T1000 (cell line): ENCODE data around the gene NOTCH3.

Experiments
- DNase-seq: peaks from one replicate; lab custom pipeline; 2025; ENCODE audit warnings: mixed read lengths; lab: John Stamatoyannopoulos, UW

Gene NOTCH3

DNA sequence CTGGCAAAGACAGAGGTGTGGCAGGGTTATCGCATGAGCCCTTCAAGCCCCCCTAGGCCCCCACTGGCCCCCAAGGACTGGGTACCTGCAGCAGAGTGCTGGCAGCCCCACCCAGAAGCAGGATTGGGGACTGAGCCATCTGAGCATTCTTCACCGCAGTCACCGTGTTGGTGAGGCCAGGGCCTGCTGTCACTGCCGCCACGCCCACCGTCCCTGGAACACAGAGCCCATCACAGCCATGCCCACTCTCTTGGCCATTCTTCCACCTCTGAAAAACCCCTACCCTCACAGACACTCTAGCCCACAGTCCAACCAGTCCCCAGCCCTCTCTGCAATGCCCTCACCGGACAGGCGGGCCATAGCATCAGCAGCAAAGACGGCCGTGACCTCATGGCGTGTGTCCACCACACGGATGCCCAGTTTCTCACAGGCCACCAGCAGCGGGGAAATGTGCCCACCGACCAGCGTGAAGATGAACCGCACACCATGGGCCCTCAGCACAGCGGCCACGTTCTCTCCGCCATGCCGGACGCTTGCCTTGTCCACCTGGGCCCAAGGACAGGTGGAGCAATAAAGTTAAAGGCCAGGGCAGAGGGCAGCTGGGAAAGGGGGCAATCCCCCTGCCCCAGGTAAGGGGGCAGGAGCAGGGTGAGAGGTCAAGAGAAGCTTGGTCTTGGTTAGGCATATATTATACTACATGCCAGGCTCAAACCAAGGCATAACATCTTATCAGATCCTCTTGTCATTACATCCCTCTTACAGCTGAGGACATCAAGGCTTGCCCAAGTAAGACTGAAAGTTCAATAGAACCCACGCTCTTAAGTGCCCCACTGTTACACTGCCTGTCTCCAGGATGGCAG lies 77.5 kb downstream of the NOTCH3 start:
- no peak for DNase-seq

DNA sequence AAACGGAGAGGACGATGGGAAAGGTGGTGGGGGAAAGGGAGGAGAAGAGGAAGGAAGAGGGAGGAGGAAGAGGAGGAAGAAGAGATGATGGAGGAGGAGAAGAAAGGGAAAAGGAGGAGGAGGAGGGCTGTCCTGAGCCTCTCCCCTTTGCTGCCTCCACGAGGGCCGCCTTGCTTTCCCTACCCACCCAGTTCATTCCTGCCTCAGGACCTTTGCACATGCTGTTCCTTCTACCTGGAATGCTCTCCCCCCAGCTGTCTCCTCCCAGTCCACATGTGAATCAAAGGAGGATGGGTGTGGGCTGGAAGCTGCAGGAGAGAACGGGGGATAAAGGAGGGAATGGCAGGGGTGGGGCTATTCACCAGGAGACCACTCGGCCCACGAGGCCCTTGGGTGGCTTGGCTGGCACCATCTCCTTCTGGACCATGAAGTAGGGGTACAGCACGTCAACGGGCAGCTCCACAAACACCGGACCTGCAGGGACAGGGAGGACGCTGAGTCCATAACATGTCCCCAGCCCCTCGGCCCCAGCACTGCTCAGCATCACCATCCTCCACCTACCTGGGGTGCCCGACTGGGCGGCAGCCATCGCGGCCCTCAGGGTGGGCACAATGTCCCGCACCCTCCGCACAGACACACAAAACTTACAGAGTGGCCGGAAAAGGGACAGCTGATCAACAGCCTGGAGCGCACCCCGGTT lies 78.3 kb downstream of the NOTCH3 start:
- no peak for DNase-seq

DNA sequence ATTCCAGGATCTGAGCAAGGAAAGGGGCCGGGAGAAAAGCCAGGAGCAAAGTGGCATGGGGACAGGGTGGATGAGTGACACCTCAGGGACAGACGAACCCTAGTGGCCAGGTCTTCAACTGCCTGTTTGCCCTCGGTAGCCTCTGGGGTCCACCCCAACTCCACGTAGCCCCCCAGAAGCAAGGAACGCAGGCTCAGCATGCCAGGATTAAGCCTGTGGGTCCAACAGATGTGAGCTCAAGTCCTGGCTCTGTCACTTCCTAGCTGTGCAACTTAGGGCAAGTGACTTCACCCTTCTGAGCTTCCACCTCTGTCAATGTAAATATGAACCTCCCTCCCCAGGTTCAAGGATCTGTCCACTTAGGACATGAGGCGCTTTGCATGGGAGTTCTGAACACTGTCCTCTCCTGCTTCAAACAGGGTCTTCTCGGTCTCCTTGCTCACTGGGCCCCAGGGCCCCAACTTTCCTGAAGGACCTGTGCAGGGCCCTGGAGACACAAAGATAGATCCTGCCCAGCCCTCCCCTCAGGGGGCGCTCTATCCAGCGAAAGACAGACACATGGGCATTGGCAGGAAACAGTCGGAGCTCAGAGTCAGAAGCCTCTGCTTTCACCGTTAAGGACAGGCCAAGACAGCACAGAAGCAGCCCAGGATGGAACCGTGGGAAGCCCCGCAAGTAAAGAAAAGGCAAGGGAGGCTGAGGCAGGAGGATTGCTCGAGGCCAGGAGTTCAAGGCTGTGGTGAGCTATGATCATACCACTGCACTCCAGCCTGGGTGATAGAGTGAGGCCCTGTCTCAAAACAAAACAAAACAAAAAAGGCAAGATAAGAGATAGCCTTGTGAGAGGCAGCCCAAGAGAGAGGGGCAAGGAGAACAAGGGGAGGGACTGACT lies 80.4 kb downstream of the NOTCH3 start:
- DNase-seq = no peak

DNA sequence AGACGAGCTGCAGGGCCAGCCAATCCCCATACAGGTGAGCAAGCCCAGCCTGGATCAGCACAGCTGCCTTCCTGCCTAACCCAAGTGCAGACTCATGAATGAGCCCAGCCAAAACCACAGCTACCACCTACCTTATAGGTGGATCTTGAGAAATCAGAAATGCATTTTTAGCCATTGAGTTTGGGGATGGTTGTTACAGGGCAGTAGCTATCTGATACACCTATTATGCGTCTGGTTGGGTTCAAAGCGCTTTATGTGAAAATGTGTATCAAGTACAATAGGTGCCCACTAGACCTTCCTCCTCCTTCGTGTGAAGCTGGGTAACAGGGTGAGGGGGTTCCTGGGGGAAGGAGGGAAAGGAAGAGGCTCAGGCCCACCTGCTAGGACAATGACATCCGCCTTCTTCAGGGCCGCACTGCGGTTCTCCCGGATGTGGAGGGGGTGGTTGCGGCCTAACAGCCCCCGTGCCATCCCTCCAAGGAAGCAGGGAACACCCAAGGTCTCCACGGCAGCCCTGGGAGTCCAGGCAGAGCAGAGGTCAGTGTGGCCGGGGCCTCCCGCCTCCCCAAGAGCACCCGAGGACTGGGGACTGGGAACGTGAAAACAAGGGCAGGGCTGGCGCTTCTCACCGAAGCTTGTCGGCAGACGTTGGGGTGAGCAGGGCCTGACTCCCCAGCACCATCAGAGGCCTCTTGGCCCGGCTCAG lies 81.9 kb downstream of the NOTCH3 start:
- DNase-seq = no peak

DNA sequence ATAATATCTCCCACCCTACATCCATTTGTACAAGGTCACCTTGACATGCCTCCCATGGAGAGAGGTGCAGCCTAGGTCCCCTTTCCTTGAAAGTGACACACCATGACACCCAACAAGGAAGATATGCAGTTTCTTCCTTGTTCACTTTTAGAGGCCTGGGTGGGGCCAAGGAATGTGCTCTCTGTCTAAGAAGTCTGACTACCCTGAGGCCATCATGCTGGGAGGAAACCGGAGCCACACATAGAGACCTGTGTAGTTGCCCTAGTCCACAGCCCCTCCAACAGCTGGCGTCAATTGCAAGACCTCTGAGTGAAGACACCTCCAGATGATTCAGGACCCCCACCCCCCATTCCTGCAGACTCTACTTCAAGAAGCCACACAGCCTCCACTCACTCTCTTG lies 82.5 kb downstream of the NOTCH3 start:
- no peak for DNase-seq

DNA sequence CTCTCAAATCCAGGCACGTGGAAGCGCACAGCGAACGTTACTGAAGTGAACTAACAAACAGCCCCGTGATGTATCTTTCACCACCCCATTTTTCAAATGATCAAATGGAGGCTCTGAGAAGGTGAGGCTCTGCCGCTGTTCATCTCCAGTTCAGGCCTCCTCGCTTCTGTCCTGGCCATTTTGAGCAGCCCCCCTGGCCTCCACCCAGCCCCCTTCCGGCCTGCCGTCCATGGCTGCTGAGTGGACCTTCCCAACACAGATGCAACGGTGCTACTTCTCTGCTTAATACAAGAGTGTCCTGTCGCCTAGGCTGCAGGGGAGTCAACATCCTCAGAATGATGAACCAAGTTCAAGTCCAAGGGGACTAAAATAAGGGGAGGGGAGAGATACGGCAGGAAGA lies 83.9 kb downstream of the NOTCH3 start:
- no peak for DNase-seq

DNA sequence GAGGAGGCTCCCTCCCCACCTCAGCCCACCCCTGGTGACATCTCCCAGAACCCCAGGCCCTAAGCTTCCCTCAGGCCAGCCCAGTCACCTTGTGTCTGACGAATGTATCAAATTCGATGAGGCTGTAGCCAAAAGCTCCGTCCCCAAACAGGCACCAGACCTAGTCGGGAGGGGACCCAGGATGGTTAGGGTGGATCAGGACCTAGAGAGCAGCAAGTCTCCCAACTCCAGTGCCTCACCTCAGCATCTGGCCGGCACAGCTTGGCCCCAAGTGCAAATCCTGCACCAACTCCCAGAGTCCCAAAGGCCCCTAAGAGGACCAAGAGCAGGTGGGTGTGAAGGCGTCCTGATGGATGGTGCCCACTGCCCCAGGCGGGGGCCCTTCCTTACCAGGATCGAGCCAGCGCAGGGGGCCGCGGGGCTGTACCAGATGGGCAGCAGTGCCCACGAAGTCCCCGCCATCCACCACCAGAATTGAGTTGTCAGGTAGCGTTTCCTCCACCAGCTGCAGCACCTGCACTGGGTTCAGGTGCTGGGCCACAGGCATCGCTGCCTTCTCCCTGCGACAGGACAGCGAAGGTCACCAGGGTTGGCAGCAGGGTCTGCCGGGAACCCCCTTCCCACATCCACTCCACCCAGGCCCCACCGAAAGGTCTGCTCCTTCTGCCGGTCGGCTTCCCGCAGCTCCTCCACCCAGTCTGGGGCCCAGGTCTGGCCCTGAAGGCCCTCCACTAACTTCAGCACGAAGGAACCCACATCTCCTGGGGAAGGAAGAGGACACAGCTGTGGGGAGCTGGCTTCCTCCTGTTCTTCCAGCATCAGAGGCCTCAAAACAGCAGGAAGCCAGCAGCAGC lies 84.8 kb downstream of the NOTCH3 start:
- DNase-seq = no peak

DNA sequence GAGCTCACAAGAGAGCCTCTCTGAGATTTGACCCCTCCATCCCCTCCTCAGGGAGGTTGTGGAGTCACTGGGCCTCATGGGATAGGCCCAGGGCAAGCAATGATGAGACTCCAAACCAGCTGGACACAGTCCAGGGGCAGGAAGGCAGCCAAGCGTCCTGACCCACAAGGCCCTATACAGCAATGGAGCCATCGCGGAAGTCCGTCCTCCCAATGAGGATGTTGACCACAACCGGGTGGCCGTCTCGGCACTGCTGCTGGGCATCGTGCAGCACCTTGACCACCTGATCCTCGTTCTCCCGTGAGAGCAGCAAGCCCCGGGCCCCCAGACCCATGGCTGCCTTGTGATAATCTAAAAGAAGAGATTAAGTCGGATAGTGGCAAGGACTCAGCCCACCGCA lies 85.7 kb downstream of the NOTCH3 start:
- no peak for DNase-seq

DNA sequence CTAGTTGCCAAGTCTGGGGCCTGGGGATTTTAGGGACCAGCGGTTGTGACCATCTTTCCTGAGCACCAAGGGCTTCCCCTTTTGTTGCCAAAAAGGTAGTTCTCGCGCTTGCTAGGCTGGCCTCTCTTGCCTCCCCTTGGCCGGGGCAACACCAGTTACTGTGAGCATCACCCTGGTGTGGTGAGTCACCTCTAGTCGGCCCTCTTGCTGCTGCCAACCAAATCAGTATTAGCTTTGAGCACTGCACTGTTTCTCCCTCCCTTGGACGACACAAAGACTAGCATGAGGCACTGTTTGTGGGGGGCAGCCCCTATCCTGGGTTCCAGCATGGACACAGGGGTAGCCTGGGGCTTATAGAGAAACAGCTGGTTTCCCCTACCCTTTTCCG lies 86.6 kb downstream of the NOTCH3 start:
- DNase-seq = no peak

DNA sequence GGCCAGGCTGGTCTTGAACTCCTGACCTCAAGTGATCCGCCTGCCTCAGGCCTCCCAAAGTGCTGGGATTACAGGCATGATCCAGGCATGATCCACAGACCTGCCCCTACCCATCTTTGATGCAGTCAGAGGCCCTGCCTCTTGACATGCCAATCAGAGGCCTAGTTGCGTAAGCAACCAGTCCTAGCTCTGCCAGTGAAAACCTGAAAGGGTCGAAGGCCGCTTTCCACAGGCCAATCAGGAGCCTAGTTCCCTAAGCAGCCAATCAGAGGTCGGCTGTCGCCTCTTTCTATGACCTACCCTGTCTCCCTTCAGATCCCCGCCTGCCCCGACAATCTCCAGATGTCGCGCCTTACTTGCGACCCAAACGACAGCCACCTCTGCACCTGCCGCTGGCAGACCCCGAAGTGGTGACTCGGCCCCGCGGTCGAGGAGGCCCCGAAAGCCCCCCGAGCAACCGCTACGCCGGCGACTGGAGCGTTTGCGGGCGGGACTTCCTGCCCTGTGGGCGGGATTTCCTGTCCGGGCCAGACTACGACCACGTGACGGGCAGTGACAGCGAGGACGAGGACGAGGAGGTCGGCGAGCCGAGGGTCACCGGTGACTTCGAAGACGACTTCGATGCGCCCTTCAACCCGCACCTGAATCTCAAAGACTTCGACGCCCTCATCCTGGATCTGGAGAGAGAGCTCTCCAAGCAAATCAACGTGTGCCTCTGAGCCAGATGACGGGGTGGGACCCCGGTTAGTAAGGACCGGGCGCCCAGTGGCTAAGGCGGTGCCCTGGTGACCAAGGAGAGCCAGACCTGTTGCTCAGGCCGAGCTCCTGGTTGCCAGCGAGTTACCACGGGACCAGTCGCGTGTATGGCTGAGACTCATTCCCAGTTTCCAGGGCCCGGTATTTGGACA lies 87.3 kb downstream of the NOTCH3 start:
- no peak for DNase-seq

DNA sequence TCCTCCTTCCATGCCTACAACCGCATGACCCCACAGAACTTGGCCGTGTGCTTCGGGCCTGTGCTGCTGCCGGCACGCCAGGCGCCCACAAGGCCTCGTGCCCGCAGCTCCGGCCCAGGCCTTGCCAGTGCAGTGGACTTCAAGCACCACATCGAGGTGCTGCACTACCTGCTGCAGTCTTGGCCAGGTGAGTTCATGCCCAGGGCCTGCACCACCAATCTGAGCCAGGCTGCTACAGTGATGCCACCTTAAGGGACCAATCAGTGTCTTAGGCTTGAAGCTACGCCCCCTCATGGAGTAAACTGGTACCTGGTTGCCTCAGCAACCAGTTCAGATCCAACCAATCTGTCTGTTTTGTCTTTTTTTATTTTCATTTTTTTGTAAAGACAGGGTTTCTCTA lies 88.4 kb downstream of the NOTCH3 start:
- DNase-seq = no peak

DNA sequence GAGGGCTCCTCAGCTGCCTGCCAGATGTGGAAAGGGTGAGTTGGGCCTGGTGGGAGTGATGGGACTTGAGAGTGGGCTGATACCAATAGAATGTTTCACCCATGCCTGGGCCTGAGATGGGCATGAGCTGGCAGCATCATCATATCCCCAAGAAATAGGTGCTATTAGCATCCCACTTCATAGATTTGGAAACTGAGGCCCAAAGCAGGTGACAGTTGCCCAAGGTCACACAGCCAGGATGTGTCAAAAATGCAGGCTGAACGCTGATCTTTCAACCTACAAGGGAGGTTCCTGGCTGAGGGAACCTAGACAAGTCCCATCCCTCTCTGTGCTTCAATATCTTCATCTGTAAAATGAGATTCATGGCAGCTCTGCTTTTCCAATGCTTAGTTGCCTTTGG lies 89.0 kb downstream of the NOTCH3 start:
- DNase-seq = no peak

DNA sequence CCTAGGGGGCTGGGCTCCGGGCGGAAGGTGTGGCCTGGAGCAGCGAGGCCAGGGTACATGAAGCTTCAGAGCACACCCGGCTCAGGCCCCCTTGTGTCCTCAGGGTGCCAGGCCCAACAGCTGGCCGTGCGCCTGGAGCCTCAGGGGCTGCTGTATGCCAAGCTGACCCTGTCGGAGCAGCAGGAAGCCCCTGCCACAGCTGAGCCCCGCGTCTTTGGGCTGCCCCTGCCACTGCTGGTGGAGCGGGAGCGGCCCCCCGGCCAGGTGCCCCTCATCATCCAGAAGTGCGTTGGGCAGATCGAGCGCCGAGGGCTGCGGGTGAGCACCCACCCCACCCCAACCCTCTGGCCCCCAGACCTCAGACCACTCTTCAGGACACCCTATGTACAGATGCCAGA lies 90.4 kb downstream of the NOTCH3 start:
- DNase-seq = no peak

DNA sequence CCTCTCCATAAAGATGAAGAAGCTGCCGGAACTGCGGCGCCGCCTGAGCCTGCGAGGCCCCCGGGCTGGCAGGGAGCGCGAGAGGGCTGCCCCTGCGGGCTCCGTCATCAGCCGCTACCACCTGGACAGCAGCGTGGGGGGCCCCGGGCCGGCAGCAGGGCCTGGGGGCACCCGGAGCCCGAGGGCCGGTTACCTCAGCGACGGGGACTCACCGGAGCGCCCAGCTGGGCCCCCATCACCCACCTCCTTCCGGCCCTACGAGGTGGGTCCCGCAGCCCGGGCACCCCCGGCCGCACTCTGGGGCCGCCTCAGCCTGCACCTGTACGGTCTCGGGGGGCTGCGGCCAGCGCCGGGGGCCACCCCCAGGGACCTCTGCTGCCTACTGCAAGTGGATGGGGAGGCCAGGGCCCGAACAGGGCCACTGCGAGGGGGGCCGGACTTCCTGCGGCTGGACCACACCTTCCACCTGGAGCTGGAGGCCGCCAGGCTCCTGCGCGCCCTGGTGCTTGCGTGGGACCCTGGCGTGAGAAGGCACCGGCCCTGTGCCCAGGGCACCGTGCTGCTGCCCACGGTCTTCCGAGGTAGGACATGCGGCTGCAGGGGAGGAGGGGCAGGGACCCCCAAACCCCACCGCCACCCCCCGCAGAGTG lies 90.9 kb downstream of the NOTCH3 start:
- no peak for DNase-seq
